WTC11 (cell line): ENCODE measurements around the gene CD84. TPM values are rescaled to one million over a fixed set of nuclear protein-coding genes. Genes with fewer than 3 reads are reported as not detected.

Experiments
- ATAC-seq: fragments of 200-7000 bp; cut with Tn5 transposase; 2 replicates; pipeline ENCODE4 v1.10.0; 2021; ENCODE audit warnings: mild to moderate bottlenecking, moderate library complexity
- CTCF ChIA-PET: fragments of 300-600 bp; sonication (Branson Sonifier 250); formaldehyde crosslinking; loops from one replicate; lab custom pipeline; 2021; ENCODE audit warnings: antibody characterized with exemption; lab: Charles Lee
- POLR2A ChIA-PET: fragments of 350-600 bp; sonication (Branson Sonifier 250); formaldehyde crosslinking; loops from one replicate; lab custom pipeline; 2021; ENCODE audit warnings: antibody characterized with exemption; lab: Charles Lee
- DNase-seq: peaks from one replicate; pipeline ENCODE4 v3.0.0; 2021; ENCODE audit warnings: low spot score
- H3K27ac Mint-ChIP-seq: 2 replicates; pipeline ENCODE4 v1.8.0; 2021; ENCODE audit warnings: mixed read lengths
- H3K27me3 Mint-ChIP-seq: 2 replicates; pipeline ENCODE4 v1.8.0; 2021; ENCODE audit warnings: low read depth, mild to moderate bottlenecking, moderate library complexity, mixed read lengths
- H3K36me3 Mint-ChIP-seq: 2 replicates; pipeline ENCODE4 v1.8.0; 2021; ENCODE audit warnings: mixed read lengths
- H3K4me1 Mint-ChIP-seq: 2 replicates; pipeline ENCODE4 v1.8.0; 2022; ENCODE audit warnings: mixed read lengths
- H3K4me3 Mint-ChIP-seq: 2 replicates; pipeline ENCODE4 v1.8.0; 2021; ENCODE audit warnings: mild to moderate bottlenecking, moderate library complexity, mixed read lengths
- H3K9me3 Mint-ChIP-seq: 2 replicates; pipeline ENCODE4 v1.8.0; 2021; ENCODE audit warnings: mixed read lengths
- AFF4 ChIP-seq: sonication (generic); formaldehyde crosslinking; IDR thresholded peaks from 2 replicates; pipeline ENCODE4 v1.8.1; 2023; ENCODE audit warnings: mild to moderate bottlenecking, missing genetic modification reagents, borderline replicate concordance
- AR ChIP-seq: fragments of 250-450 bp; sonication (Bioruptor Pico); IDR thresholded peaks from 2 replicates; pipeline ENCODE4 v1.9.0; 2021; ENCODE audit warnings: mild to moderate bottlenecking
- ARID4B ChIP-seq: sonication (generic); formaldehyde crosslinking; IDR thresholded peaks from 2 replicates; pipeline ENCODE4 v1.8.0; 2023; ENCODE audit warnings: missing genetic modification reagents, mild to moderate bottlenecking, borderline replicate concordance
- ATF1 ChIP-seq: sonication (generic); formaldehyde crosslinking; IDR thresholded peaks from 2 replicates; pipeline ENCODE4 v1.8.1; 2023; ENCODE audit warnings: mild to moderate bottlenecking, moderate library complexity, missing genetic modification reagents
- ETV6 ChIP-seq: sonication (generic); formaldehyde crosslinking; IDR thresholded peaks from 2 replicates; pipeline ENCODE4 v1.8.1; 2022; ENCODE audit warnings: mild to moderate bottlenecking, missing genetic modification reagents
- FOXK1 ChIP-seq: sonication (generic); formaldehyde crosslinking; IDR thresholded peaks from 2 replicates; pipeline ENCODE4 v1.8.0; 2022; ENCODE audit warnings: mild to moderate bottlenecking, moderate library complexity, missing genetic modification reagents
- FOXP4 ChIP-seq: sonication (generic); formaldehyde crosslinking; IDR thresholded peaks from 2 replicates; pipeline ENCODE4 v1.8.0; 2022; ENCODE audit warnings: mild to moderate bottlenecking, missing genetic modification reagents
- GTF2I ChIP-seq: fragments of 250-450 bp; sonication (Bioruptor Pico); conservative IDR thresholded peaks from 2 replicates; pipeline ENCODE4 v1.4.0; 2021; ENCODE audit warnings: mild to moderate bottlenecking
- MYBL2 ChIP-seq: sonication (generic); formaldehyde crosslinking; IDR thresholded peaks from 2 replicates; pipeline ENCODE4 v1.8.1; 2023; ENCODE audit warnings: mild to moderate bottlenecking, moderate library complexity, missing genetic modification reagents
- NFATC4 ChIP-seq: fragments of 250-450 bp; sonication (Bioruptor Pico); IDR thresholded peaks from 2 replicates; pipeline ENCODE4 v1.9.0; 2021; ENCODE audit warnings: mild to moderate bottlenecking
- NR1H2 ChIP-seq: sonication (generic); formaldehyde crosslinking; IDR thresholded peaks from 2 replicates; pipeline ENCODE4 v1.9.0; 2021; ENCODE audit warnings: mild to moderate bottlenecking, moderate library complexity, missing genetic modification reagents
- RORB ChIP-seq: fragments of 250-450 bp; sonication (Bioruptor Pico); IDR thresholded peaks from 2 replicates; pipeline ENCODE4 v1.9.0; 2021; ENCODE audit warnings: mild to moderate bottlenecking
- ZBTB21 ChIP-seq: sonication (generic); formaldehyde crosslinking; IDR thresholded peaks from 2 replicates; pipeline ENCODE4 v1.8.1; 2023; ENCODE audit warnings: mild to moderate bottlenecking, missing genetic modification reagents, borderline replicate concordance
- total RNA-seq: library from RNA; stranded (reverse); gene quantifications from 3 replicates; pipeline ENCODE4 v1.2.3, GENCODE V29; 2021

CD84 gene
- total RNA-seq, 1 experiment from 2014 or later, result 0.17 TPM

- ATAC-seq (no peak), DNase-seq (no peak)
- ChIA-PET POLR2A (no interaction called here), CTCF (no interaction called here)
- H3K27me3 Mint-ChIP-seq, result no peaks in the 10 kb centered on the region
- TF ChIP-seq GTF2I (CRISPR knock-in tag) (no peak), RORB (CRISPR knock-in tag) (no peak), ETV6 (CRISPR knock-in tag) (no peak), MYBL2 (no peak), ARID4B (CRISPR knock-in tag) (no peak), ATF1 (CRISPR knock-in tag) (no peak), AR (no peak), NFATC4 (CRISPR knock-in tag) (no peak), AFF4 (no peak)
- no peak overlapping the region for H3K27ac Mint-ChIP-seq
- H3K9me3 Mint-ChIP-seq, result no peaks in the 10 kb centered on the region
- H3K36me3 Mint-ChIP-seq, result no peaks in the 10 kb centered on the region
- no peak overlapping the region for H3K4me3 Mint-ChIP-seq
- H3K4me1 Mint-ChIP-seq, result no peaks in the 10 kb centered on the region
Observed at GRCh38 chr1:160541622-160542302, 37.5 kb downstream of the CD84 start.

- ChIA-PET CTCF (interaction anchor here (0.9 kb wide), 1 partner anchor 10 kb away, joined by 3 read pairs; no protein-coding TSS in a partner anchor), POLR2A (no interaction called here)
- no peak for ATAC-seq
- no peaks in the 10 kb centered on the region for H3K27me3 Mint-ChIP-seq
- no peak overlapping the region; the same call in 1 of the 2 replicates for H3K27ac Mint-ChIP-seq
- no peak overlapping the region for H3K4me3 Mint-ChIP-seq
- no peaks in the 10 kb centered on the region for H3K4me1 Mint-ChIP-seq
- no peaks in the 10 kb centered on the region for H3K36me3 Mint-ChIP-seq
- no peak for DNase-seq
- TF ChIP-seq ZBTB21 (CRISPR knock-in tag), result no peak
- TF ChIP-seq NR1H2 (CRISPR knock-in tag), result no peak
- no peak for TF ChIP-seq ETV6 (CRISPR knock-in tag)
- TF ChIP-seq FOXK1, result no peak
- no peak for TF ChIP-seq RORB (CRISPR knock-in tag)
- TF ChIP-seq FOXP4 (CRISPR knock-in tag), result no peak
- TF ChIP-seq, all 79 proteins: peak for 0
- H3K9me3 Mint-ChIP-seq, result peaks cover 7% of the 10 kb centered on the region
Observed at GRCh38 chr1:160540859-160541233, 38.5 kb downstream of the CD84 start.
